ENCODE measurements around the gene ZNF234. TPM values are rescaled to one million over a fixed set of nuclear protein-coding genes. Genes with fewer than 3 reads are reported as not detected.
"Not testable (repeated sequence)": the region's sequence is repeated elsewhere in the genome, so short reads cannot be mapped to it uniquely, and the experiment has no call there.

Gene ZNF234
- polyA plus RNA-seq, 4 donors: 1.6 to 11.8 (median 2.4) TPM

GRCh38 chr19:44163789-44164188 lies 22.4 kb downstream of the ZNF234 start:
- FAIRE-seq: no peak
- peaks cover 0 to 3% (median 0%) of the 10 kb centered on the region in 3 donors for H3K4me1 ChIP-seq (ENCODE audit: control insufficient read depth in 3 of 3, insufficient read depth in 2 of 3, low read depth in 1 of 3, low read length in 2 of 3)
- H3K27me3 ChIP-seq (ENCODE audit: control insufficient read depth in 3 of 3, insufficient read depth in 3 of 3, low read length in 3 of 3): no peaks in the 10 kb centered on the region
- DNase-seq: no peak
- H3K36me3 ChIP-seq (ENCODE audit: control insufficient read depth in 3 of 3, insufficient read depth in 2 of 3, low read depth in 1 of 3, low read length in 3 of 3): peaks cover 5 to 8% (median 7%) of the 10 kb centered on the region in 3 donors
- H3K4me3 ChIP-seq (ENCODE audit: low read depth in 1 of 3, low read length in 3 of 3): no peak overlapping the region
- no peak overlapping the region for H3K27ac ChIP-seq (ENCODE audit: low read depth in 1 of 3, low read length in 2 of 3)
- H3K9me3 ChIP-seq (ENCODE audit: control insufficient read depth in 2 of 2, insufficient read depth in 1 of 2, low read depth in 1 of 2, low read length in 1 of 2): peaks cover 0 to 43% of the 10 kb centered on the region in 2 donors
- 92 to 97% (median 93%) methylated on average over 2 of the region's 2 CpGs for WGBS, 3 donors

- Histone ChIP-seq H3K27me3 (ENCODE audit: control insufficient read depth in 3 of 3, insufficient read depth in 3 of 3, low read length in 3 of 3) (no peaks in the 10 kb centered on the region), H3K4me1 (ENCODE audit: control insufficient read depth in 3 of 3, insufficient read depth in 2 of 3, low read depth in 1 of 3, low read length in 2 of 3) (peaks cover 0 to 3% (median 0%) of the 10 kb centered on the region in 3 donors), H3K36me3 (ENCODE audit: control insufficient read depth in 3 of 3, insufficient read depth in 2 of 3, low read depth in 1 of 3, low read length in 3 of 3) (peaks cover 5 to 11% (median 7%) of the 10 kb centered on the region in 3 donors), H3K9me3 (ENCODE audit: control insufficient read depth in 2 of 2, insufficient read depth in 1 of 2, low read depth in 1 of 2, low read length in 1 of 2) (peaks cover 0 to 44% of the 10 kb centered on the region in 2 donors), H3K4me3 (ENCODE audit: low read depth in 1 of 3, low read length in 3 of 3) (peak overlapping the region; percentile 60 to 99 (median 69)), H3K27ac (ENCODE audit: low read depth in 1 of 3, low read length in 2 of 3) (peak overlapping the region; percentile 22 to 98 (median 92))
- no peak for DNase-seq
- WGBS, 3 donors: 53 to 66% (median 65%) methylated on average over 3 of the region's 3 CpGs
- no peak for FAIRE-seq
Observed at GRCh38 chr19:44164327-44164672, 22.9 kb downstream of the ZNF234 start.

GRCh38 chr19:44164673-44165512 lies 23.5 kb downstream of the ZNF234 start, which contains the start of gene ZNF226:
Gene ZNF226, plus strand, starts transcription at chr19:44165100. Its CDS starts 4,981 bp downstream, at chr19:44170081.
- peak within 1 kb of the TSS; percentile 56 to 98 (median 92) for H3K27ac ChIP-seq (ENCODE audit: low read depth in 1 of 3, low read length in 2 of 3)
- H3K4me1 ChIP-seq (ENCODE audit: control insufficient read depth in 3 of 3, insufficient read depth in 2 of 3, low read depth in 1 of 3, low read length in 2 of 3): peaks cover 0 to 3% (median 0%) of the 10 kb centered on the region in 3 donors
- H3K9me3 ChIP-seq (ENCODE audit: control insufficient read depth in 2 of 2, insufficient read depth in 1 of 2, low read depth in 1 of 2, low read length in 1 of 2): peaks cover 0 to 42% of the 10 kb centered on the region in 2 donors
- peak within 1 kb of the TSS; percentile 60 to 99 (median 69) for H3K4me3 ChIP-seq (ENCODE audit: low read depth in 1 of 3, low read length in 3 of 3)
- FAIRE-seq (no peak), DNase-seq (peak; percentile 97 to 99)
- H3K36me3 ChIP-seq (ENCODE audit: control insufficient read depth in 3 of 3, insufficient read depth in 2 of 3, low read depth in 1 of 3, low read length in 3 of 3): peaks cover 5 to 14% (median 11%) of the 10 kb centered on the region in 3 donors
- H3K27me3 ChIP-seq (ENCODE audit: control insufficient read depth in 3 of 3, insufficient read depth in 3 of 3, low read length in 3 of 3): no peaks in the 10 kb centered on the region
- WGBS, 3 donors: 0 to 1% (median 0%) methylated on average over 32 of the region's 32 CpGs

GRCh38 chr19:44170660-44171059 lies 29.3 kb downstream of the ZNF234 start:
- not testable (repeated sequence) for FAIRE-seq; H3K4me3 ChIP-seq (ENCODE audit: low read depth in 1 of 3, low read length in 3 of 3); H3K27ac ChIP-seq (ENCODE audit: low read depth in 1 of 3, low read length in 2 of 3); H3K4me1 ChIP-seq (ENCODE audit: control insufficient read depth in 3 of 3, insufficient read depth in 2 of 3, low read depth in 1 of 3, low read length in 2 of 3); DNase-seq; H3K27me3 ChIP-seq (ENCODE audit: control insufficient read depth in 3 of 3, insufficient read depth in 3 of 3, low read length in 3 of 3)
- Histone ChIP-seq H3K9me3 (ENCODE audit: control insufficient read depth in 2 of 2, insufficient read depth in 1 of 2, low read depth in 1 of 2, low read length in 1 of 2) (peaks cover 0 to 56% of the 10 kb centered on the region in 2 donors), H3K36me3 (ENCODE audit: control insufficient read depth in 3 of 3, insufficient read depth in 2 of 3, low read depth in 1 of 3, low read length in 3 of 3) (peaks cover 36 to 48% (median 37%) of the 10 kb centered on the region in 3 donors)
- 98% methylated on average over 6 of the region's 6 CpGs for WGBS, 3 donors

GRCh38 chr19:44176590-44176989 lies 35.2 kb downstream of the ZNF234 start:
- no peaks in the 10 kb centered on the region for H3K4me1 ChIP-seq (ENCODE audit: control insufficient read depth in 3 of 3, insufficient read depth in 2 of 3, low read depth in 1 of 3, low read length in 2 of 3)
- no peak for DNase-seq
- peaks cover 3 to 57% of the 10 kb centered on the region in 2 donors for H3K9me3 ChIP-seq (ENCODE audit: control insufficient read depth in 2 of 2, insufficient read depth in 1 of 2, low read depth in 1 of 2, low read length in 1 of 2)
- 96 to 100% (median 99%) methylated on average over 3 of the region's 3 CpGs for WGBS, 3 donors
- H3K36me3 ChIP-seq (ENCODE audit: control insufficient read depth in 3 of 3, insufficient read depth in 2 of 3, low read depth in 1 of 3, low read length in 3 of 3): peaks cover 18 to 42% (median 38%) of the 10 kb centered on the region in 3 donors
- no peak overlapping the region for H3K4me3 ChIP-seq (ENCODE audit: low read depth in 1 of 3, low read length in 3 of 3)
- no peak for FAIRE-seq
- H3K27me3 ChIP-seq (ENCODE audit: control insufficient read depth in 3 of 3, insufficient read depth in 3 of 3, low read length in 3 of 3): no peaks in the 10 kb centered on the region
- no peak overlapping the region for H3K27ac ChIP-seq (ENCODE audit: low read depth in 1 of 3, low read length in 2 of 3)

GRCh38 chr19:44180968-44181367 lies 39.6 kb downstream of the ZNF234 start:
- no peaks in the 10 kb centered on the region for H3K4me1 ChIP-seq (ENCODE audit: control insufficient read depth in 3 of 3, insufficient read depth in 2 of 3, low read depth in 1 of 3, low read length in 2 of 3)
- DNase-seq: no peak
- no peak for FAIRE-seq
- peaks cover 4 to 9% (median 8%) of the 10 kb centered on the region in 3 donors for H3K36me3 ChIP-seq (ENCODE audit: control insufficient read depth in 3 of 3, insufficient read depth in 2 of 3, low read depth in 1 of 3, low read length in 3 of 3)
- no peak overlapping the region for H3K4me3 ChIP-seq (ENCODE audit: low read depth in 1 of 3, low read length in 3 of 3)
- H3K27me3 ChIP-seq (ENCODE audit: control insufficient read depth in 3 of 3, insufficient read depth in 3 of 3, low read length in 3 of 3): no peaks in the 10 kb centered on the region
- no peak overlapping the region for H3K27ac ChIP-seq (ENCODE audit: low read depth in 1 of 3, low read length in 2 of 3)
- peaks cover 3 to 47% of the 10 kb centered on the region in 2 donors for H3K9me3 ChIP-seq (ENCODE audit: control insufficient read depth in 2 of 2, insufficient read depth in 1 of 2, low read depth in 1 of 2, low read length in 1 of 2)

GRCh38 chr19:44182145-44182544 lies 40.8 kb downstream of the ZNF234 start:
- Histone ChIP-seq H3K27me3 (ENCODE audit: control insufficient read depth in 3 of 3, insufficient read depth in 3 of 3, low read length in 3 of 3) (no peaks in the 10 kb centered on the region), H3K27ac (ENCODE audit: low read depth in 1 of 3, low read length in 2 of 3) (no peak overlapping the region), H3K4me1 (ENCODE audit: control insufficient read depth in 3 of 3, insufficient read depth in 2 of 3, low read depth in 1 of 3, low read length in 2 of 3) (no peaks in the 10 kb centered on the region), H3K4me3 (ENCODE audit: low read depth in 1 of 3, low read length in 3 of 3) (no peak overlapping the region), H3K9me3 (ENCODE audit: control insufficient read depth in 2 of 2, insufficient read depth in 1 of 2, low read depth in 1 of 2, low read length in 1 of 2) (peaks cover 0 to 36% of the 10 kb centered on the region in 2 donors), H3K36me3 (ENCODE audit: control insufficient read depth in 3 of 3, insufficient read depth in 2 of 3, low read depth in 1 of 3, low read length in 3 of 3) (no peaks in the 10 kb centered on the region)
- DNase-seq (no peak), FAIRE-seq (no peak)
- WGBS, 3 donors: 84 to 92% (median 84%) methylated on average over 10 of the region's 10 CpGs

GRCh38 chr19:44190020-44190419 lies 48.7 kb downstream of the ZNF234 start:
- H3K9me3 ChIP-seq (ENCODE audit: control insufficient read depth in 2 of 2, insufficient read depth in 1 of 2, low read depth in 1 of 2, low read length in 1 of 2): peaks cover 0 to 5% of the 10 kb centered on the region in 2 donors
- no peak for DNase-seq
- no peak overlapping the region for H3K4me3 ChIP-seq (ENCODE audit: low read depth in 1 of 3, low read length in 3 of 3)
- FAIRE-seq: peak; percentile 51
- H3K4me1 ChIP-seq (ENCODE audit: control insufficient read depth in 3 of 3, insufficient read depth in 2 of 3, low read depth in 1 of 3, low read length in 2 of 3): no peaks in the 10 kb centered on the region
- no peaks in the 10 kb centered on the region for H3K27me3 ChIP-seq (ENCODE audit: control insufficient read depth in 3 of 3, insufficient read depth in 3 of 3, low read length in 3 of 3)
- no peak overlapping the region for H3K27ac ChIP-seq (ENCODE audit: low read depth in 1 of 3, low read length in 2 of 3)
- H3K36me3 ChIP-seq (ENCODE audit: control insufficient read depth in 3 of 3, insufficient read depth in 2 of 3, low read depth in 1 of 3, low read length in 3 of 3): no peaks in the 10 kb centered on the region
- WGBS, 3 donors: 93 to 98% (median 97%) methylated on average over 6 of the region's 6 CpGs
